Epithelial cell of prostate (primary cell): Measurements from ENCODE around the gene P2RX2.

Experiments
- DNase-seq: peaks from one replicate; pipeline ENCODE4 v3.0.0-alpha.2; 2011; ENCODE audit warnings: low read depth, low spot score
- H3K27ac ChIP-seq: fragments of 450-650 bp; 2 replicates; pipeline ENCODE4 v1.5.1; 2017; ENCODE audit warnings: mild to moderate bottlenecking

P2RX2 gene

GRCh38 chr12:132600048-132601032 is 18.2 kb upstream of the P2RX2 start:
- no peak overlapping the region for H3K27ac ChIP-seq
- no peak for DNase-seq

GRCh38 chr12:132601171-132601883 is 17.2 kb upstream of the P2RX2 start:
- no peak for DNase-seq
- H3K27ac ChIP-seq = no peak overlapping the region

- no peak for DNase-seq
- no peak overlapping the region for H3K27ac ChIP-seq
These were observed 15.9 kb upstream of the P2RX2 start for GRCh38 chr12:132602572-132603239.

- DNase-seq = no peak
- H3K27ac ChIP-seq = no peak overlapping the region
These were observed 15.1 kb upstream of the P2RX2 start for GRCh38 chr12:132603240-132604150.

GRCh38 chr12:132604151-132604618 is 14.4 kb upstream of the P2RX2 start:
- no peak for DNase-seq
- no peak overlapping the region for H3K27ac ChIP-seq

- DNase-seq = no peak
- no peak overlapping the region for H3K27ac ChIP-seq
These were observed 13.7 kb upstream of the P2RX2 start for GRCh38 chr12:132604668-132605441.

- no peak overlapping the region for H3K27ac ChIP-seq
- no peak for DNase-seq
These were observed 12.7 kb upstream of the P2RX2 start for GRCh38 chr12:132605892-132606291.

GRCh38 chr12:132606466-132606865 is 12.1 kb upstream of the P2RX2 start:
- DNase-seq = no peak
- H3K27ac ChIP-seq = no peak overlapping the region

GRCh38 chr12:132606927-132607326 is 11.6 kb upstream of the P2RX2 start:
- no peak for DNase-seq
- no peak overlapping the region for H3K27ac ChIP-seq

- no peak overlapping the region for H3K27ac ChIP-seq
- DNase-seq = no peak
These were observed 10.1 kb upstream of the P2RX2 start for GRCh38 chr12:132608231-132609171.

- H3K27ac ChIP-seq = no peak within 1 kb of the TSS
- DNase-seq = no peak
These were observed 8.4 kb upstream of the P2RX2 start, which contains the start of gene LRCOL1 for GRCh38 chr12:132610051-132610759. Gene LRCOL1, minus strand, starts transcription at chr12:132610582. Its CDS starts 4,331 bp downstream, at chr12:132606251.

GRCh38 chr12:132610866-132611602 is 7.5 kb upstream of the P2RX2 start:
- no peak for DNase-seq
- no peak overlapping the region for H3K27ac ChIP-seq

- H3K27ac ChIP-seq = no peak overlapping the region
- no peak for DNase-seq
These were observed 7.0 kb upstream of the P2RX2 start for GRCh38 chr12:132611620-132612019.

- no peak for DNase-seq
- H3K27ac ChIP-seq = no peak overlapping the region
These were observed 4.5 kb upstream of the P2RX2 start for GRCh38 chr12:132614029-132614428.

GRCh38 chr12:132614861-132615578 is 3.6 kb upstream of the P2RX2 start:
- H3K27ac ChIP-seq = no peak overlapping the region
- no peak for DNase-seq

- H3K27ac ChIP-seq = no peak overlapping the region
- DNase-seq = no peak
These were observed 3.0 kb upstream of the P2RX2 start for GRCh38 chr12:132615579-132616038.
